Glomerular endothelial cell (primary cell): ENCODE results near the gene SLC40A1. TPM values are rescaled to one million over a fixed set of nuclear protein-coding genes. Genes with fewer than 3 reads are reported as not detected.

Experiments used
- DNase-seq: peaks from one replicate; pipeline ENCODE4 v3.0.0-alpha.2; 2011; ENCODE audit warnings: low read depth, low spot score; ENCODE audit errors: extremely low read depth
- total RNA-seq: library from RNA; depleted of rRNA; stranded (reverse); fragments of >200 nt; gene quantifications from 2 replicates; pipeline ENCODE4 v1.2.3, GENCODE V29; 2015

The SLC40A1 gene
- total RNA-seq, 1 donor from 2014 or later: 4.8 TPM

GRCh38 chr2:189542145-189542882 is 38.3 kb downstream of the SLC40A1 start:
- DNase-seq: no peak

- no peak for DNase-seq
Measured at GRCh38 chr2:189541591-189541990, 39.0 kb downstream of the SLC40A1 start.

DNA sequence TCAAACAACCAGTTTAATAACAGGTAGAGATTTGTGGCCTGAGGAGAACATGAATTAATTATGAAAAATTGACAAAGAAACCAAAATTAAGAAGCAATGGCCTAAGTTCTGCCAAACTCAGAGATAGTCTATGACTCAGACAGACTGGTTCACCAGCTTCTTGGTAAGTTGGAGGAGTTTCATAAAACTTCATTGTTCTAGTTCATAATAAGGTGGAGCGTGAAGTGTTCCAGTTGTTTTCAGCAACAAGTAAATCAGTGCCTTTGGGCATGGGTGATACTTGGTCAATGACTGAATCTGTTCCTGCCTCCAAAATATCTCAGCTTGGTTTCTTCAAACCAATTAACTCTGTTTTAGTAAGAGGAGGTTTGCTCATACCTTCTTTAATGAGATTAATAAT is 40.0 kb downstream of the SLC40A1 start:
- DNase-seq: no peak

- DNase-seq: no peak
Measured at GRCh38 chr2:189538402-189538801, 42.2 kb downstream of the SLC40A1 start.

DNA sequence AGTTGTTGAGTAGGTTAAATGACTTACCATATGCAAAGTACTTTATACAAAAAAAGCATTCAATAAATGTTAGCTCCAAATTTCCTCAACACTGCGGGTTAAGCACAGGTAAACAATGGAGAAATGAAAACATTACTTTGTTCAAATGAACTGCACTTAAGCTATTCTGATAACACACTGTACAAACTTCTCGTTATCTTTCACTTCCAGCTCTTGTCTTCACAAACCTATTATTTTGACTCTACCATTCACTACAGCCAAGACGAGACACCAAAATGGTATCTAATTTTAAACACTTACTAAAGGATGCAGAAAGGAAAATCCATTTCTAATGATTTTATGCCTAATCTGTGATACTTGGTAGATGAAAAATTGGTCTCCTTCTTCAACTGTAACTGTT is 43.8 kb downstream of the SLC40A1 start:
- DNase-seq: no peak

DNA sequence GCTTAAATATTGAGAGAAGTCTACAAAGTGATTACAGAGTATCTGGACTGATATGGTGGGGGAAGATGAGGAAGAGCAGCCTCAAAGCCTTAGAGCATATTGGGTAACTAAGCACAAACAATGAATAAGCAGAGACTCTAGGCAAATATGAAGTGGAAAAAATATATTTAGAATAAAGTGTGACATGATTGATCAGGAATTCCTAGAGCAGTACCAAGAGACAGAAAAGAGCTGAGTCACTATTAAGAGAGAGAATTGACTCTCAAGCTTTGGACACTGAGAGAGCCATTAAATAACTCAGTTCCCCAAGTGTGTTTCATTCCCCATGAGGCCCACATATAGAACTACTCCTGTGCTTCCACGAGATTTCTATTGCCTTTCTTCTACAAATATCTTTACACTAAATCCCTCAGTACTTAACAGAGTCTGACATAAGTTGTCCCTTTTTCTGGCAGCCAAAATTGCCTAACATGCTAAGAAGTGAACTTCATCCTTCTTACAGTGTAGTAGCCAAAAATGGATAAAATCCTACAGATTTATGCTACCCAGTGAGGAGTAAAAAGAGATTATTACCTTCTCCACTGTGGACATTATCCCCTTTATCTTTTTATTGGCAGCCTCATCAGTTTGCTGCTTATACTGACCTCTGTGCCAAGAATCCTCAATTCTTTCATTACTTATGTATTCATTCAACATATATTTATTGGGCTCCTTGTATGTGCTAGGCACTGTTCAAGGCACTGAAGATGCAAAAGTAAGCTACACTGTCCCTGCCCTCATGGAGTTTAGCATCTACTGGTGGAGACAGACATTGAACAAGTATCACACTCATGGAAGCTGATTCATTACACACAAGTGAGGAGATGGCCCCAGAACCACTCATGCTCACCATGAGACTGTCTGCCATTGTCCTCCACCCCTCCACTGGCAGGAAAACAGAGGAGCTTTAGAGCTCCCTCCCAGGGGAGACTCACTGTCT is 45.4 kb downstream of the SLC40A1 start:
- DNase-seq: no peak

DNA sequence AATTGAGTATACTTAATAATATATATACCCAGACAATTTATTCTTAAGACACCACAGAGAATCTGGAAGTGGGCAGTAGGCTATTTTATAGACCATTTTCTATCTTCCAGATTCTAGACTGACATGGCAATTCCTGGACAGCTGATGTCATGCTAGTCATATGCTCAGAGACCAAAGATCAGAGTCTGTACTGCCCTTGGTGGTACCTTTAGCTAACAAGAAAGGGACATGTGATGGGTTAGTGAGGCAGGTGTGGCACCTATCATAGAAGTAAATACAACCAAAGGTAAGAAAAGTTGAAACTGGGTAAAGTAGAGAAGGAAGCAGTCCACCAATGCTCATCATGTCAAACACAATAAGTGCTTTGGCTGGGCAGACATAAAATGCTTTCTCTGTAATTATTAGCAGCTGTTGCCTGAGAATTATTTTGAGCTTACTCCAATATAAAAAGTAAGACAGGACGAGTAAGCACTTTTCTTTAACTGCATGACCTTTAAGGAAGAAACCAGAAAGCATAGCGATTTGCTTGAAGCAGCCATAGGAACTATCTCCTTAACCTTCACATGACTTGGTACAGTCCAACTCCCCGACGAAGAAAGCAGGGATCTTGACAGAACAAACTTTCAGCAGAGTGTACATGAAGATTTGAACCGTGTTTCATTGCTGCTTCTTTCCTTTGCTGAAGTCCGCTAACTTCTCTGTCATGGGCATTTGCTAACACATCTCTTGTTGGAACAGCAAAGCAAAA is 47.1 kb downstream of the SLC40A1 start:
- no peak for DNase-seq

DNA sequence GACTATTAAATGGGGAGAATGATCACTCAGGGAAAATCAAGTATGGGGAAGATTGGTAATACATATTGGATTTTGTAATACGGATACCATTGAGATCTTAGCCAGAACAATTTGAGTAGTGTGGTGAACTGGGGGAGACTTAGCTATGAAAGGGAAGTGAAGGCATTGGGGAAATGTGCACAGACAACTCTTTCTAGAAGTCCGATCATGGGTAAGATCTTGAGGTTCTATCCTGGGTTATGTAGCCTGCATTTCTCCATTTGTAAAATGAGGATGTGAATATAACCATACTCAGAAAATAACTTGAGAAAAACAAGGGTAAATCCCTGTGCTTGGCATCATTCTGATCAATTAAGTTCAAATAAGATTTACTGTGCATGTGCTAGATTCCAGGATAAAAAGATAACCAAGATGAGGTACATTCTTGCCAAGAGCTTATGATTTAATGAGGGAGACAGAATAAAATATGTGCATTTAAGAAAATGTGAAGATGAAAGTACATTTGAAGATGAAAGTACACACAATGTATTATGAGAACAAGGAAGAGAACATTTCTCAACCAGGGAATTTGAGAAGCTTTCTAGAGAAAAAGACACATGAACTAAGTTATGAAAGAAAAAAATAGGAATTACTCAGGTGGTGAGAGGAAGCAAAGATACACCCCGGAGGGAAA is 49.5 kb downstream of the SLC40A1 start:
- DNase-seq: no peak

DNA sequence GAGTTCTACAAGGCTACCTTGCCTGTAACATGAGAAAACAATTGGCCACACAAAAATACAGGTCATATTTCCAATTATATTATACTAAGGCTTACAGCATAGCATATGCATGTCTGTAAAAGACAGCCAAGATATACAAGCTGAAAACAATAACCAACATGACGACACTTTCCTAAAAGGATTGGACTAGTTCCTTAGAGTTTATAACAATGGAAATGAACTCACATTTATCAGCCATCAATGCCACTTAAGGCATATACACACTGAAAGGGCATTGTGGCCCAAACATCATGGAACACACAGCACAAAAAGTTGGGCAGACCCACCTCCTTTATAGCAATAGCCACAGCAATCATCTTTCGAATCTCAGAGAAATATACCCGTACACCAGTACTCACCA is 52.0 kb downstream of the SLC40A1 start:
- no peak for DNase-seq

DNA sequence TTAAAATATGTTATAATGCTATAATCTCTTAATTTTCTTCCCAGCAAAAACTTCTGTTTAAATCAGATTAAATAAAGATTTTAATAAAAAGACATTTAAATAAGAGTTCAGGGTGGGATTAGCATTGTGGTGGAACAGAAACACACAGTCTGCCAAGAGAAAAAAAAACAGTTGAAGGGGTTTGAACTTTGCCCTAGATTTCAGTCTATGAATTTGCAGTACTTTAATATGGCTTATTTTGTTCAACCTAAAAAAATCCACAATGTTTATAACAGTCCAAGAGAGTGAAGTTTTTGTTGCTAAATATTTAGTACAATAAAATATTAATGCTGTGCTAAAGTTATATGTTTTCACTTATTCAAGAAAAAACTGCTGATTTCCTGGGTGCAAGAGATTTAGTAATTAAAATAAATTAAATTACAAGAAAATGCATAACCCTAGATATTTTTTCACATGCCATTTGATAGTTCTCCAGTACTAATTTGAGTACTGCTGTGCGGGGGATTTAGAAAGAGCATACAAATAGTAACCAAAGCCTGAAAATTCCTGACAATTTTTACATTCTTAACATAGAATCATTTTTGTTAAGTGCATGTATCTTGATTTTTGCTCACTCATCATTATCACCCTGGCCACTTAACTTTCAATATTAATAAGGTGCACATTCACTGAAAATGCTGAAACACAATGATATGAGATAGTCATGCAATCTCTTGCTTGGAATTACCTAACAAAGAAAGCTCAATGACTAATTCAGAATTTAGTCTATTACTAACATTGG is 52.6 kb downstream of the SLC40A1 start:
- no peak for DNase-seq

GRCh38 chr2:189527041-189527750 is 53.4 kb downstream of the SLC40A1 start:
- no peak for DNase-seq

- no peak for DNase-seq
Measured at GRCh38 chr2:189526241-189526640, 54.3 kb downstream of the SLC40A1 start.

- no peak for DNase-seq
Measured at GRCh38 chr2:189524746-189525145, 55.8 kb downstream of the SLC40A1 start.

DNA sequence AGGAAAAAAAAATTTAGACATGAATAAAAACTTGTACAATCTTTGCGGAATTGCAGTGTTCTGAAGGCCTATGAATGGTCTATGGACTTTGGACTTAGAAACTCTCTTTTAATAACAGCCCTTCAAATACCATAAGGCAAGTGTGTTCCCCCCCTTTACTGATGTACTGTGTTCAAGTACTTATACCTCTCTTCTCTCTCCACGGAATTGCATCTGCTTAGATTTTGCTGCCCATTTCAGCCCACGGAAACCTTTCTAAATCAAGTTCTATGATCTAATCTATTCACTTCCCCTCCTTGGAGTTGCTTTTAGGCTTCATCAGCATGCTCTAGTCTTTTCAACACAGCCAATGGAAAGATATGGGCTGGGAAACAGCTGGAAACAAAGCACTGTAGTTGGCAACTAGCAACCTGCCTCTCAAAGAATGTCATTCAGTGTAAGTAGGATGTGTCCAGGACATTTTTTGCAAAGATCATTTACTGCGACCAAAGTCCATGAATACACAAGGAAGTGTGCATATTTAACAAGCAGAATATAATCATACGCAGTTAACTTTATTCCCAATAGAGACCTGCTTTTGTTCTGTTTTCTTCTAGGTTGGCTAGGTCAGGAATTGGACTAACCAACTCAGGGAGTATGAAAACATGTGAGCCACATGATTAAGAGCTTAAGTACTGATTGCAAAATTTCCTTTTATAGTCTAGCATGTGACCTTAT is 58.0 kb downstream of the SLC40A1 start:
- DNase-seq: no peak

GRCh38 chr2:189521699-189522434 is 58.7 kb downstream of the SLC40A1 start:
- no peak for DNase-seq

DNA sequence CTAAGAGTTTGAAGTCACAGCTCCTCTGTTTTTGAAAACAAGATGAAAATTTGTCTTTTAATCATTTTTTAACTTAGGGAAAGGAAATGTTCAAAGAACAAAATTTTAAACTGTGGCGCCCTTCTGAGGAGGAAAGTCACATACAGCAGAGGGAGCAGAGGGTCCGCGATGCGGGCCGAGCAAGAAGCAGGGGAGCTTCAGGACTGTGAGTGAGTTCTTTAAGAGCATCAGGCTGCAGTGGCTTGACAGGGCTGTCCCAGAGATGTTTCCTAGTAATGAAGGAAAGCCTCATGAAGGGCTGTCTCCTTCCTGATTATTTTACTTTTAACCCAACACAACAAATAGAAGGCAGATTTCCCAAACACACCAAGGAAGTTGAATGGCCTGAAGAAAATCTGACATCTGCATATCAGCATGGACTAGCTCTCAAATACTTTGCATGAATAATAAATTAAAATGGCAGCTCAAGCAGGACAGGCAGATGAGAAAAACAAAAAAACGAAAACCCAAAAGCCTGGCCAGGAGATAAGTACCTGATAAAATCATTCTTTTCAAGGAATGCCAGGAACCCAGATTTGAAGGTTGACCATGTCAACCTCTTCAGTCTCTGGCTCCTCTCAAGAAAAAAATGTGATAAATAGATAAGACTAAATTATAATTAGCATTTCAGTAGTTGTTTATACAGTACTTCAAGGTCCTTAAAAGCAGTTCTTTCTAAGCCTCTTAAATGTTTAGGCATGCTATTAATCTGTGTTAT is 60.8 kb downstream of the SLC40A1 start:
- DNase-seq: no peak

- no peak for DNase-seq
Measured at GRCh38 chr2:189517847-189518535, 62.6 kb downstream of the SLC40A1 start.
